H9 (cell line): ENCODE data around the gene FAM13A. TPM values are rescaled to one million over a fixed set of nuclear protein-coding genes. Genes with fewer than 3 reads are reported as not detected.

Source experiments
- DNase-seq: peaks from one replicate; pipeline ENCODE4 v3.0.0-alpha.2; 2017
- H2AFZ ChIP-seq: one replicate; pipeline ENCODE4 v1.6.1; 2013; ENCODE audit warnings: mild to moderate bottlenecking, low read length, control low read depth, moderate library complexity
- H2AK5ac ChIP-seq: 2 replicates; pipeline ENCODE4 v1.6.1; 2013; ENCODE audit warnings: low read length, control low read depth, mixed read lengths; ENCODE audit not compliant: insufficient read length
- H2BK120ac ChIP-seq: one replicate; pipeline ENCODE4 v1.6.1; 2013; ENCODE audit warnings: low read depth, mild to moderate bottlenecking, low read length, control low read depth, inconsistent platforms; ENCODE audit not compliant: poor library complexity, severe bottlenecking
- H2BK12ac ChIP-seq: 2 replicates; pipeline ENCODE4 v1.6.1; 2013; ENCODE audit warnings: low read length, control low read depth, mixed read lengths, low read depth; ENCODE audit not compliant: insufficient read length
- H2BK15ac ChIP-seq: 2 replicates; pipeline ENCODE4 v1.6.1; 2013; ENCODE audit warnings: low read depth, low read length, control low read depth
- H2BK20ac ChIP-seq: one replicate; pipeline ENCODE4 v1.6.1; 2013; ENCODE audit warnings: low read depth, mild to moderate bottlenecking, low read length, control low read depth, inconsistent platforms; ENCODE audit not compliant: poor library complexity, severe bottlenecking
- H2BK5ac ChIP-seq: 2 replicates; pipeline ENCODE4 v1.6.1; 2013; ENCODE audit warnings: low read length, control low read depth, mixed read lengths; ENCODE audit not compliant: insufficient read length
- H3K14ac ChIP-seq: 2 replicates; pipeline ENCODE4 v1.6.1; 2013; ENCODE audit warnings: low read length, control low read depth; ENCODE audit not compliant: insufficient read depth
- H3K18ac ChIP-seq: 2 replicates; pipeline ENCODE4 v1.6.1; 2013; ENCODE audit warnings: low read depth, mild to moderate bottlenecking, mixed read lengths, low read length, control low read depth; ENCODE audit not compliant: insufficient read length
- H3K23ac ChIP-seq: 2 replicates; pipeline ENCODE4 v1.6.1; 2013; ENCODE audit warnings: low read length, control low read depth, mixed read lengths, low read depth; ENCODE audit not compliant: insufficient read length
- H3K23me2 ChIP-seq: 2 replicates; pipeline ENCODE4 v1.6.1; 2013; ENCODE audit warnings: low read depth, mild to moderate bottlenecking, mixed read lengths, low read length, control low read depth; ENCODE audit not compliant: insufficient read length, poor library complexity, severe bottlenecking
- H3K27ac ChIP-seq: 2 replicates; pipeline ENCODE4 v1.5.1; 2013; ENCODE audit warnings: low read length, control low read depth, mixed read lengths, low read depth; ENCODE audit not compliant: insufficient read length
- H3K27me3 ChIP-seq: 2 replicates; pipeline ENCODE4 v1.6.1; 2013; ENCODE audit warnings: low read length, control low read depth, inconsistent platforms; ENCODE audit not compliant: insufficient read depth
- H3K4ac ChIP-seq: 2 replicates; pipeline ENCODE4 v1.6.1; 2013; ENCODE audit warnings: low read depth, mild to moderate bottlenecking, control low read depth, inconsistent platforms, low read length, moderate library complexity
- H3K4me1 ChIP-seq: 2 replicates; pipeline ENCODE4 v1.6.1; 2013; ENCODE audit warnings: low read length, control low read depth, inconsistent platforms; ENCODE audit not compliant: insufficient read depth
- H3K4me2 ChIP-seq: 2 replicates; pipeline ENCODE4 v1.6.1; 2013; ENCODE audit warnings: low read length, control low read depth, mixed read lengths; ENCODE audit not compliant: insufficient read length, insufficient read depth
- H3K56ac ChIP-seq: 2 replicates; pipeline ENCODE4 v1.6.1; 2013; ENCODE audit warnings: low read depth, mild to moderate bottlenecking, mixed read lengths, low read length, control low read depth; ENCODE audit not compliant: insufficient read length
- H3K79me1 ChIP-seq: 2 replicates; pipeline ENCODE4 v1.6.1; 2013; ENCODE audit warnings: low read depth, mild to moderate bottlenecking, moderate library complexity, low read length, control low read depth, inconsistent platforms; ENCODE audit not compliant: insufficient read depth, poor library complexity, severe bottlenecking
- H3K79me2 ChIP-seq: 2 replicates; pipeline ENCODE4 v1.6.1; 2013; ENCODE audit warnings: low read length, control low read depth, inconsistent platforms; ENCODE audit not compliant: insufficient read depth
- H3K9ac ChIP-seq: 2 replicates; pipeline ENCODE4 v1.6.1; 2013; ENCODE audit warnings: low read length, control low read depth, mixed read lengths; ENCODE audit not compliant: insufficient read length; ENCODE audit errors: extremely low read depth
- H3K9me3 ChIP-seq: one replicate; pipeline ENCODE4 v1.6.1; 2013; ENCODE audit warnings: low read depth, low read length, inconsistent platforms; ENCODE audit not compliant: control insufficient read depth
- H3T11ph ChIP-seq: one replicate; pipeline ENCODE4 v1.6.1; 2013; ENCODE audit warnings: mild to moderate bottlenecking, low read length, control low read depth, inconsistent platforms
- H4K20me1 ChIP-seq: one replicate; pipeline ENCODE4 v1.6.1; 2013; ENCODE audit not compliant: control insufficient read depth, insufficient read length, insufficient read depth
- H4K5ac ChIP-seq: 2 replicates; pipeline ENCODE4 v1.6.1; 2013; ENCODE audit warnings: low read depth, mild to moderate bottlenecking, mixed read lengths, low read length, control low read depth; ENCODE audit not compliant: insufficient read length
- H4K8ac ChIP-seq: replicated peaks from 2 replicates; pipeline ENCODE4 v1.6.1; 2013; ENCODE audit warnings: low read length, control low read depth, mixed read lengths, low read depth; ENCODE audit not compliant: insufficient read length
- H4K91ac ChIP-seq: 2 replicates; pipeline ENCODE4 v1.6.1; 2013; ENCODE audit warnings: low read depth, mild to moderate bottlenecking, moderate library complexity, mixed read lengths, low read length, control low read depth; ENCODE audit not compliant: insufficient read length
- H3K27ac Mint-ChIP-seq, 3 experiments: 2 replicates in 2 of 3; 3 replicates in 1 of 3; pipeline ENCODE4 v1.8.0; 2020 to 2021; ENCODE audit warnings: mixed read lengths in 3 of 3, mild to moderate bottlenecking in 1 of 3, moderate library complexity in 1 of 3
- H3K27me3 Mint-ChIP-seq: 2 replicates; pipeline ENCODE4 v1.8.0; 2021; ENCODE audit warnings: low read depth, mild to moderate bottlenecking, moderate library complexity, mixed read lengths
- H3K36me3 Mint-ChIP-seq, 3 experiments: 2 replicates in 2 of 3; 3 replicates in 1 of 3; pipeline ENCODE4 v1.8.0; 2020 to 2021; ENCODE audit warnings: low read depth in 3 of 3, mixed read lengths in 3 of 3; ENCODE audit not compliant: insufficient read depth in 1 of 3
- H3K4me1 Mint-ChIP-seq, 2 experiments: 2 replicates each; pipeline ENCODE4 v1.8.0; 2020; ENCODE audit warnings: mixed read lengths in 2 of 2
- H3K4me3 Mint-ChIP-seq, 2 experiments: 2 replicates in 1 of 2; 3 replicates in 1 of 2; pipeline ENCODE4 v1.8.0; 2020 to 2021; ENCODE audit warnings: mild to moderate bottlenecking in 2 of 2, mixed read lengths in 2 of 2, moderate library complexity in 1 of 2
- H3K9me3 Mint-ChIP-seq, 2 experiments: 2 replicates in 1 of 2; 3 replicates in 1 of 2; pipeline ENCODE4 v1.8.0; 2020; ENCODE audit warnings: mild to moderate bottlenecking in 2 of 2, mixed read lengths in 2 of 2, moderate library complexity in 1 of 2
- WGBS: extraction: QIAGEN DNeasy Blood & Tissue Kit; methylation state at CpG from one replicate; pipeline ENCODE4 v1.1.7; 2013; ENCODE audit warnings: missing lambda C conversion rate, low lambda C conversion rate, mixed read lengths; ENCODE audit not compliant: insufficient read length; ENCODE audit errors: extremely low coverage; 5-methylcytosine and 5-hydroxymethylcytosine counted together
- total RNA-seq: library from RNA; stranded (reverse); gene quantifications from 2 replicates; pipeline ENCODE4 v1.2.1, GENCODE V29; 2021
- TF ChIP-seq, protein P1 (sequence below): fragments of 200-600 bp; sonication (generic); conservative IDR thresholded peaks from 3 replicates; pipeline ENCODE4 v1.8.0; 2021; ENCODE audit warnings: antibody characterized with exemption, mild to moderate bottlenecking

The FAM13A gene
- total RNA-seq, 1 experiment from 2014 or later: 12.7 TPM

DNA sequence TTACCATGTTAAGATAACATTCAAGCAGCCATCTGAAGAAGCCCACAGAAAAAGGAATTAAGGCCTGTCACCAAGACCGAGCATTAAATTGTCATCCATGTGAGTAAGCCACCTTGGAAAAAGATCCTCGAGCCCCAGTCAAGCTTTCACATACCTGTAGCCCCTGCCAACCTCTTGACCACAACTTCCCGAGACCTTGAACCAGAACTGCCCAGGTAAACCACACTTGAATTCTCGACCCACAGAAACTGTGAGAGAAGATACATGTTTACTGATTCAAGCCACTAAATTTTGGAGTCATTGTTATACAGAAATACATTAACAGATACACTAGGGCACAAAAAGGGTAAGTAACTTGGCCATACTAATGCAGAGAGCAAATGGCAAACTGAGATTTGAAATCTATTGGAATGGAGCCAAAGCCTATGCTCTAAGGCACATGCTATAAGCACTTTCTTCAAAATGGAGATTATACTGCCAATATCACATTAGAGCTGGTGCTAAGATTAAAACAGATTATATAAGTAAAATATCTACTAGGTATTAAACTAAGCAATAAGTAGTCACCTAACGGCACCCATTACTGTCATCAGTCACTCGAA is 49.5 kb downstream of the FAM13A start:
- no CpG with 5 or more reads among the region's 6 CpGs for WGBS
- no peaks in the 10 kb centered on the region for H3K4me1 ChIP-seq
- Mint-ChIP-seq H3K36me3 (peaks cover 21 to 41% (median 35%) of the 10 kb centered on the region in 3 experiments), H3K4me3 (no peak overlapping the region), H3K27ac (no peak overlapping the region; a peak in 1 of 7 replicates), H3K9me3 (no peaks in the 10 kb centered on the region; a peak in 1 of 5 replicates), H3K27me3 (no peaks in the 10 kb centered on the region), H3K4me1 (peaks cover 8 to 9% of the 10 kb centered on the region in 2 experiments)
- no peak overlapping the region for H4K8ac ChIP-seq
- H2BK15ac ChIP-seq: no peak overlapping the region
- H3K9me3 ChIP-seq: no peaks in the 10 kb centered on the region
- no peak overlapping the region for H2BK5ac ChIP-seq
- no peaks in the 10 kb centered on the region for H4K20me1 ChIP-seq
- no peaks in the 10 kb centered on the region for H3K23me2 ChIP-seq
- H2AK5ac ChIP-seq: no peak overlapping the region
- TF ChIP-seq, protein P1, sequence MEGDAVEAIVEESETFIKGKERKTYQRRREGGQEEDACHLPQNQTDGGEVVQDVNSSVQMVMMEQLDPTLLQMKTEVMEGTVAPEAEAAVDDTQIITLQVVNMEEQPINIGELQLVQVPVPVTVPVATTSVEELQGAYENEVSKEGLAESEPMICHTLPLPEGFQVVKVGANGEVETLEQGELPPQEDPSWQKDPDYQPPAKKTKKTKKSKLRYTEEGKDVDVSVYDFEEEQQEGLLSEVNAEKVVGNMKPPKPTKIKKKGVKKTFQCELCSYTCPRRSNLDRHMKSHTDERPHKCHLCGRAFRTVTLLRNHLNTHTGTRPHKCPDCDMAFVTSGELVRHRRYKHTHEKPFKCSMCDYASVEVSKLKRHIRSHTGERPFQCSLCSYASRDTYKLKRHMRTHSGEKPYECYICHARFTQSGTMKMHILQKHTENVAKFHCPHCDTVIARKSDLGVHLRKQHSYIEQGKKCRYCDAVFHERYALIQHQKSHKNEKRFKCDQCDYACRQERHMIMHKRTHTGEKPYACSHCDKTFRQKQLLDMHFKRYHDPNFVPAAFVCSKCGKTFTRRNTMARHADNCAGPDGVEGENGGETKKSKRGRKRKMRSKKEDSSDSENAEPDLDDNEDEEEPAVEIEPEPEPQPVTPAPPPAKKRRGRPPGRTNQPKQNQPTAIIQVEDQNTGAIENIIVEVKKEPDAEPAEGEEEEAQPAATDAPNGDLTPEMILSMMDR: no peak
- no peak overlapping the region for H2AFZ ChIP-seq
- H3T11ph ChIP-seq: no peak overlapping the region
- H4K5ac ChIP-seq: no peak overlapping the region
- no peak overlapping the region for H3K23ac ChIP-seq
- no peaks in the 10 kb centered on the region for H3K27me3 ChIP-seq
- H3K27ac ChIP-seq: no peak overlapping the region
- no peak overlapping the region for H2BK12ac ChIP-seq
- H2BK20ac ChIP-seq: no peak overlapping the region
- H3K14ac ChIP-seq: no peak overlapping the region
- no peak overlapping the region for H3K4ac ChIP-seq
- no peak overlapping the region for H2BK120ac ChIP-seq
- DNase-seq: no peak
- H3K56ac ChIP-seq: no peak overlapping the region
- no peaks in the 10 kb centered on the region for H3K79me2 ChIP-seq
- H4K91ac ChIP-seq: no peak overlapping the region
- no peak overlapping the region for H3K18ac ChIP-seq
- H3K9ac ChIP-seq: no peak overlapping the region
- no peaks in the 10 kb centered on the region for H3K79me1 ChIP-seq
- no peak overlapping the region for H3K4me2 ChIP-seq
